Measurements from ENCODE around the gene ITPRID1.

Gene ITPRID1

GRCh38 chr7:31664890-31665289, 151.0 kb downstream of the ITPRID1 start:
- Mint-ChIP-seq H3K36me3 (ENCODE audit: insufficient read depth) (no peaks in the 10 kb centered on the region), H3K27ac (no peak overlapping the region)

GRCh38 chr7:31665546-31665945, 151.7 kb downstream of the ITPRID1 start:
- Mint-ChIP-seq H3K4me1 (ENCODE audit: low read depth in 2 of 2) (no peaks in the 10 kb centered on the region), H3K9me3 (peaks cover 0 to 12% of the 10 kb centered on the region in 2 donors), H3K4me3 (no peak overlapping the region), H3K27me3 (no peaks in the 10 kb centered on the region), H3K36me3 (ENCODE audit: insufficient read depth) (no peaks in the 10 kb centered on the region), H3K27ac (no peak overlapping the region)
- no peak for DNase-seq
- ATAC-seq (replicated peaks), result no peak

More at GRCh38 chr7:31664890-31665289, 151.0 kb downstream of the ITPRID1 start:
- Mint-ChIP-seq H3K27me3 (no peaks in the 10 kb centered on the region), H3K4me3 (no peak overlapping the region), H3K9me3 (peaks cover 0 to 11% of the 10 kb centered on the region in 2 donors), H3K4me1 (ENCODE audit: low read depth in 2 of 2) (no peaks in the 10 kb centered on the region)
- ATAC-seq (replicated peaks), result no peak
- no peak for DNase-seq

- H3K9me3 Mint-ChIP-seq, result peaks cover 6 to 11% of the 10 kb centered on the region in 2 donors
- no peaks in the 10 kb centered on the region for H3K36me3 Mint-ChIP-seq (ENCODE audit: insufficient read depth)
- no peaks in the 10 kb centered on the region for H3K27me3 Mint-ChIP-seq
- no peak for DNase-seq
- H3K27ac Mint-ChIP-seq, result no peak overlapping the region
- no peaks in the 10 kb centered on the region for H3K4me1 Mint-ChIP-seq (ENCODE audit: low read depth in 2 of 2)
- H3K4me3 Mint-ChIP-seq, result no peak overlapping the region
- ATAC-seq (replicated peaks), result no peak
Measured at GRCh38 chr7:31669461-31669860, 155.6 kb downstream of the ITPRID1 start.

GRCh38 chr7:31679574-31680305, 165.8 kb downstream of the ITPRID1 start:
- ATAC-seq (replicated peaks), result no peak
- Mint-ChIP-seq H3K9me3 (peaks cover 4 to 14% of the 10 kb centered on the region in 2 donors), H3K27ac (no peak overlapping the region)

GRCh38 chr7:31683445-31684225, 169.7 kb downstream of the ITPRID1 start:
- Mint-ChIP-seq H3K9me3 (peaks cover 9 to 14% of the 10 kb centered on the region in 2 donors), H3K4me3 (no peak overlapping the region), H3K27ac (no peak overlapping the region), H3K36me3 (ENCODE audit: insufficient read depth) (no peaks in the 10 kb centered on the region), H3K4me1 (ENCODE audit: low read depth in 2 of 2) (no peaks in the 10 kb centered on the region), H3K27me3 (no peaks in the 10 kb centered on the region)
- DNase-seq, result no peak
- ATAC-seq (replicated peaks), result no peak

More at GRCh38 chr7:31679574-31680305, 165.8 kb downstream of the ITPRID1 start:
- H3K36me3 Mint-ChIP-seq (ENCODE audit: insufficient read depth), result no peaks in the 10 kb centered on the region
- H3K4me3 Mint-ChIP-seq, result no peak overlapping the region
- DNase-seq, result no peak
- H3K4me1 Mint-ChIP-seq (ENCODE audit: low read depth in 2 of 2), result no peaks in the 10 kb centered on the region
- H3K27me3 Mint-ChIP-seq, result no peaks in the 10 kb centered on the region

GRCh38 chr7:31687024-31687748, 173.3 kb downstream of the ITPRID1 start, which contains the start of gene PPP1R17:
TSS of gene PPP1R17 (plus strand) at chr7:31687215. CDS start at chr7:31692442, 5,227 bp downstream.
- H3K27me3 Mint-ChIP-seq, result no peaks in the 10 kb centered on the region
- H3K36me3 Mint-ChIP-seq (ENCODE audit: insufficient read depth), result no peaks in the 10 kb centered on the region
- H3K4me3 Mint-ChIP-seq, result no peak within 1 kb of the TSS
- no peak within 1 kb of the TSS for H3K27ac Mint-ChIP-seq
- no peaks in the 10 kb centered on the region for H3K4me1 Mint-ChIP-seq (ENCODE audit: low read depth in 2 of 2)
- H3K9me3 Mint-ChIP-seq, result peaks cover 3 to 8% of the 10 kb centered on the region in 2 donors
- ATAC-seq (replicated peaks), result no peak
- no peak for DNase-seq

- no peak overlapping the region for H3K27ac Mint-ChIP-seq
- no peaks in the 10 kb centered on the region for H3K36me3 Mint-ChIP-seq (ENCODE audit: insufficient read depth)
- no peaks in the 10 kb centered on the region for H3K27me3 Mint-ChIP-seq
- H3K4me1 Mint-ChIP-seq (ENCODE audit: low read depth in 2 of 2), result no peaks in the 10 kb centered on the region
- H3K9me3 Mint-ChIP-seq, result peaks cover 0 to 8% of the 10 kb centered on the region in 2 donors
- no peak overlapping the region for H3K4me3 Mint-ChIP-seq
- DNase-seq (no peak), ATAC-seq (replicated peaks) (no peak)
Measured at GRCh38 chr7:31688372-31688771, 174.5 kb downstream of the ITPRID1 start.

- peaks cover 0 to 8% of the 10 kb centered on the region in 2 donors for H3K9me3 Mint-ChIP-seq
- no peaks in the 10 kb centered on the region for H3K27me3 Mint-ChIP-seq
- no peak for ATAC-seq (replicated peaks)
- no peak overlapping the region for H3K27ac Mint-ChIP-seq
- no peaks in the 10 kb centered on the region for H3K4me1 Mint-ChIP-seq (ENCODE audit: low read depth in 2 of 2)
- no peaks in the 10 kb centered on the region for H3K36me3 Mint-ChIP-seq (ENCODE audit: insufficient read depth)
- H3K4me3 Mint-ChIP-seq, result no peak overlapping the region
- no peak for DNase-seq
Measured at GRCh38 chr7:31688996-31689395, 175.1 kb downstream of the ITPRID1 start.

GRCh38 chr7:31690935-31691334, 177.0 kb downstream of the ITPRID1 start:
- no peaks in the 10 kb centered on the region for H3K27me3 Mint-ChIP-seq
- no peak overlapping the region for H3K27ac Mint-ChIP-seq
- no peaks in the 10 kb centered on the region for H3K36me3 Mint-ChIP-seq (ENCODE audit: insufficient read depth)
- no peak overlapping the region for H3K4me3 Mint-ChIP-seq
- H3K9me3 Mint-ChIP-seq, result peaks cover 8 to 14% of the 10 kb centered on the region in 2 donors
- ATAC-seq (replicated peaks) (no peak), DNase-seq (no peak)
- no peaks in the 10 kb centered on the region for H3K4me1 Mint-ChIP-seq (ENCODE audit: low read depth in 2 of 2)

- no peak for ATAC-seq (replicated peaks)
- no peaks in the 10 kb centered on the region for H3K36me3 Mint-ChIP-seq (ENCODE audit: insufficient read depth)
Measured at GRCh38 chr7:31692451-31692850, 178.6 kb downstream of the ITPRID1 start.

GRCh38 chr7:31692871-31693270, 179.0 kb downstream of the ITPRID1 start:
- no peak for ATAC-seq (replicated peaks)
- H3K4me3 Mint-ChIP-seq, result no peak overlapping the region
- H3K36me3 Mint-ChIP-seq (ENCODE audit: insufficient read depth), result no peaks in the 10 kb centered on the region
- H3K27me3 Mint-ChIP-seq, result no peaks in the 10 kb centered on the region
- H3K27ac Mint-ChIP-seq, result no peak overlapping the region
- no peaks in the 10 kb centered on the region for H3K4me1 Mint-ChIP-seq (ENCODE audit: low read depth in 2 of 2)
- no peak for DNase-seq
- peaks cover 8 to 14% of the 10 kb centered on the region in 2 donors for H3K9me3 Mint-ChIP-seq

More at GRCh38 chr7:31692451-31692850, 178.6 kb downstream of the ITPRID1 start:
- Mint-ChIP-seq H3K9me3 (peaks cover 8 to 14% of the 10 kb centered on the region in 2 donors), H3K4me1 (ENCODE audit: low read depth in 2 of 2) (no peaks in the 10 kb centered on the region), H3K4me3 (no peak overlapping the region), H3K27me3 (no peaks in the 10 kb centered on the region), H3K27ac (no peak overlapping the region)
- DNase-seq, result no peak

GRCh38 chr7:31695859-31696614, 182.1 kb downstream of the ITPRID1 start:
- Mint-ChIP-seq H3K36me3 (ENCODE audit: insufficient read depth) (no peaks in the 10 kb centered on the region), H3K4me3 (no peak overlapping the region), H3K9me3 (peaks cover 8 to 11% of the 10 kb centered on the region in 2 donors), H3K4me1 (ENCODE audit: low read depth in 2 of 2) (no peaks in the 10 kb centered on the region), H3K27me3 (no peaks in the 10 kb centered on the region), H3K27ac (no peak overlapping the region)
- ATAC-seq (replicated peaks) (no peak), DNase-seq (no peak)

- Mint-ChIP-seq H3K4me1 (ENCODE audit: low read depth in 2 of 2) (no peaks in the 10 kb centered on the region), H3K27me3 (no peaks in the 10 kb centered on the region)
Measured at GRCh38 chr7:31699050-31699449, 185.2 kb downstream of the ITPRID1 start.

More at GRCh38 chr7:31699050-31699449, 185.2 kb downstream of the ITPRID1 start:
- DNase-seq (no peak), ATAC-seq (replicated peaks) (no peak)
- H3K36me3 Mint-ChIP-seq (ENCODE audit: insufficient read depth), result no peaks in the 10 kb centered on the region
- H3K4me3 Mint-ChIP-seq, result no peak overlapping the region
- H3K9me3 Mint-ChIP-seq, result peaks cover 12 to 18% of the 10 kb centered on the region in 2 donors
- no peak overlapping the region for H3K27ac Mint-ChIP-seq

Data from effector memory CD8-positive, alpha-beta T cell (primary cell).